EH (cell line): Measurements from ENCODE around the gene CCT8.
"Not testable (repeated sequence)": the region's sequence is repeated elsewhere in the genome, so short reads cannot be mapped to it uniquely, and the experiment has no call there.

Source experiments
- DNase-seq: peaks from one replicate; pipeline ENCODE4 v3.0.0-alpha.2; 2015; ENCODE audit warnings: low read depth

CCT8 gene

GRCh38 chr21:29024474-29025327, 48.7 kb downstream of the CCT8 start, which contains the start of gene USP16:
USP16 (plus strand) TSS chr21:29024668; CDS start chr21:29027914, 3,246 bp downstream.
- peak; percentile 98 for DNase-seq

GRCh38 chr21:29022166-29022565, 51.3 kb downstream of the CCT8 start:
- no peak for DNase-seq

GRCh38 chr21:29018540-29018939, 54.9 kb downstream of the CCT8 start:
- peak; percentile 34 for DNase-seq

- no peak for DNase-seq
Observed at GRCh38 chr21:29017639-29018237, 55.7 kb downstream of the CCT8 start.

GRCh38 chr21:29011236-29011635, 62.2 kb downstream of the CCT8 start:
- not testable (repeated sequence) for DNase-seq

GRCh38 chr21:29008367-29008766, 65.1 kb downstream of the CCT8 start:
- DNase-seq, result no peak

GRCh38 chr21:29007810-29008209, 65.6 kb downstream of the CCT8 start:
- DNase-seq, result peak; percentile 22

- DNase-seq, result no peak
Observed at GRCh38 chr21:29007135-29007534, 66.3 kb downstream of the CCT8 start.
